GM03348 (cell line): ENCODE results near the gene PHF12.
"Not testable (repeated sequence)": the region's sequence is repeated elsewhere in the genome, so short reads cannot be mapped to it uniquely, and the experiment has no call there.

ENCODE experiments used
- DNase-seq: peaks from one replicate; pipeline ENCODE4 v3.0.0; 2012; ENCODE audit warnings: low spot score

Gene PHF12

DNA sequence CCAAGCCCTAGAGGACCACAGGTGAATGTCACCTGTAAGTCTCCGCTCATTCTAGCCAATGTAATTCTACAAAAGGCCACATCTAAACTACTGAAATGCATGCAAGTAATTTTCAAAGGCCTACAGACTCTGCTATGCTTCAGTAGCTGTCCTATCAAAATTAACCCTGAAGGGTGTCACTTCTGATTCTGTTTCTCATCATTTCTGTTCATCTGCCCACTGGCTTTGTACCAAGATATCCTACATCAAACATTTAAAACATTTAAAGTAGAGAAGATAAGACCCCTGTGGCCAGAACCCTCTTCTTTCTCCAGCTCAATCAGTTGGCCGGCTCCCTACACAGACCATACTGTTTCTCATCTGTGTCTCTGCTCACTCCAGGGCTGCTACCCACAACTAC lies 21.5 kb downstream of the PHF12 start:
- DNase-seq, result no peak

DNA sequence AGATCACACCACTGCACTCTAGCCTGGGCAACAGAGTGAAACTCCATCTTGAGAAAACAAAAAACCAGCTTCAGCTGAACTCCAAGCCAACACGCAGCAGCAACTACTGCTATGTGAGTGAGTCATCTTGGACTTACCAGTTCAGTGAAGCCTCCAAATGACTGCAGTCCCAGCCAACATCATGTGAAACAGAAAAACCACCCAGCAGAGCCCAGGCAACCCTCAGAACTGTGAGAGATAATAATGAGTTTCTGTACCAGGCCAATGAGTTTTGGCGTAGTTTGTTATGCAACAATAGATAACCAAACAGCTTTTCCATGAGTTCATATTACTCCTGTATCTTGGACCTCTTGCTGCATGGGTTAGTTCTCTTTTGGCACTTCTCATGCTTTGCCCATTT lies 23.3 kb downstream of the PHF12 start:
- no peak for DNase-seq

- no peak for DNase-seq
These were observed 24.5 kb downstream of the PHF12 start for GRCh38 chr17:28926786-28927185.

GRCh38 chr17:28926366-28926765 lies 25.0 kb downstream of the PHF12 start:
- DNase-seq, result no peak

GRCh38 chr17:28925912-28926365 lies 25.4 kb downstream of the PHF12 start:
- peak; percentile 70 for DNase-seq

GRCh38 chr17:28920201-28920600 lies 31.1 kb downstream of the PHF12 start:
- no peak for DNase-seq

DNA sequence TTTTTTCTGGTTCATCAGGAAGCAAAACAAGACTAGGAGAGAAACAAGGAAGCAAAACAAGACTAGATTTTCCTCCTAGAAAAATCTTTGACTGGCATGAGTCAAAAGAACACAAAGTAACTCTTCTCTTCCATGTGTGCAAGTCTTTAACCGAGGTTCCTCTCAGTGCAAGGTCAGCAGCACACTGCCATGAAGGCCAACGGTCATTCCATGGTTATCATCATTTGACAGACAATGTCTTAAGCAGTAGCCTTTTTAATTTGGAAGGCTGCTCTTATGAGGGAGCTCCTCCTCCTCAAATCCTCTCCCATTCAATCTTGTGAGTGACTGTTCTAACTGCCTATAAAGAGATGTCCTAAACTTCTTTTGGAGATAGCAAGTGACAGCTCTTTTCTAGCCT lies 33.0 kb downstream of the PHF12 start:
- DNase-seq, result no peak

- no peak for DNase-seq
These were observed 33.9 kb downstream of the PHF12 start for GRCh38 chr17:28917465-28917864.

DNA sequence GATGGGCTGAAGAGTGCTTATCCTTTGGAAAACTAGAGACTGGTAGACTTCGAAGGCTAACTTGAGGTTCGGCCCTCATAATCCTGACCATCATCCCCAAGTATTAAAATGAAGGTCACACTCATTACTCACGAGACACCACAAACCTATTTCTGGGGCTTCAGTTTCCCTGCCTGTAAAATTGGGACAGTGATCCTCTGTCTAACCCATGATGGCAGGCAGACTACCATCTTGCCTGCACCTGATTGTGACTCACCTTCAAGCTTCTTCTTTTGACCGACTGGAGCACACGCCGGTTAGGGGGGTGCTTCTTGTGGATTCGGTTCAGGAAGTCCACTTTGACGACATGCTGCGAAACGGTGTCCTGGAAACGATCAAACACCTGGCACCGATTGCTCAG lies 34.3 kb downstream of the PHF12 start:
- no peak for DNase-seq

DNA sequence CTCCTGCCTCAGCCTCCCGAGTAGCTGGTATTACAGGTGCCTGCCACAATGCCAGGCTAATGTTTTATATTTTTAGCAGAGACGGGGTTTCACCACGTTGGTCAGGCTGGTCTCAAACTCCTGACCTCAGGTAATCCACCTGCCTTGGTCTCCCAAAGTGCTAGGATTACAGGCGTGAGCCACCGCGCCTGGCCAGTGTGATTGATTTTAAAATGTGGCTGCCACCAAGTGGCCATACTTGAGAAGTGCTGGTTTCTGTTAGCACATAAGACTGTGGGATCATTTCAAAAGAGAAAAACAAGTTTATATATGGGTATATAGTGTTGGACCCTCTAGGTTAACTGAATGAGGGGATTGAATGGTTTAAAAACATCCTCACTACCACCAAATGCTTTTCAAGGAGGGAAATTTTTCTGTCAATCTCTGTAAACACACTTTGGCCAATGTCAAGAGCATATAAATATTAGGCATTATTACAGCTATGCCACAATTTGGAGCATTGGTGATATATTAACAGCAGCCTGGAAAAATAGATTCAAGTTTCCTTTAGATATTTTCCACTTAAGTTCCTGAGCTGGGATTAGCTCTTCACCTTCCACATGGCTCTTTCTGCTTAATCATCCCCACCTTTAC lies 34.9 kb downstream of the PHF12 start:
- DNase-seq, result peak; percentile 53

- no peak for DNase-seq
These were observed 38.4 kb downstream of the PHF12 start for GRCh38 chr17:28912938-28913333.

GRCh38 chr17:28912281-28912937 lies 38.9 kb downstream of the PHF12 start:
- DNase-seq, result no peak

DNA sequence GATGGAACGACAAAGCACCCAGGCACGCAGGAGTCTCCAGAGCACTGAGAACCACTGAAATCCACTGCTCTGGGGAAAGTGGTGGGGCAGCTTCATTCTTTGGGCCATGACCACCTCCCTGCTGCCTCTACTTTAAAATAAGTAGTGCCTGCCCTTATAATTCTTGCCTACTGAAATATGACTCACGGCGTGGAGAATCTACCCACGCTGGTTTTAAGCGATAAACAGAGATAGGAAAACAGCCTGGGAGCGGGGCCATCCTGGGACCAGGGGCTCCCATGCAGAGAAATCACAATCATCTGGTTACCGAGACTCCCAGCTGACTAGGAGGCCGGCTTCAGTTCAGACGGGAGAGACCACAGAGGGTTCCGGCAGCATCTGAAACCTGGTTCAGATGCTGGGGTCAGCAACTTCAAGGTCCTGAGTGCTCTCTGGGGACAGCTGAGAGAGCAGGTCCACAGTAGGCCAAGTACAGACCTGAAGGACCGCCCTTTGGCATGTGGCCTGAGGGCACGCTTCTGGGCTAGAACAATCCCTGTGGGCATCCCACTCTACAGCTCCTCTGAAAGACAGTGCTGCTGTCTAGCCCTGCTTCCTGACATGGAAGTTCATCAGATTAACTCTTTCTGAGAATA lies 39.8 kb downstream of the PHF12 start:
- DNase-seq, result no peak

- DNase-seq, result no peak
These were observed 40.8 kb downstream of the PHF12 start for GRCh38 chr17:28910534-28910933.

DNA sequence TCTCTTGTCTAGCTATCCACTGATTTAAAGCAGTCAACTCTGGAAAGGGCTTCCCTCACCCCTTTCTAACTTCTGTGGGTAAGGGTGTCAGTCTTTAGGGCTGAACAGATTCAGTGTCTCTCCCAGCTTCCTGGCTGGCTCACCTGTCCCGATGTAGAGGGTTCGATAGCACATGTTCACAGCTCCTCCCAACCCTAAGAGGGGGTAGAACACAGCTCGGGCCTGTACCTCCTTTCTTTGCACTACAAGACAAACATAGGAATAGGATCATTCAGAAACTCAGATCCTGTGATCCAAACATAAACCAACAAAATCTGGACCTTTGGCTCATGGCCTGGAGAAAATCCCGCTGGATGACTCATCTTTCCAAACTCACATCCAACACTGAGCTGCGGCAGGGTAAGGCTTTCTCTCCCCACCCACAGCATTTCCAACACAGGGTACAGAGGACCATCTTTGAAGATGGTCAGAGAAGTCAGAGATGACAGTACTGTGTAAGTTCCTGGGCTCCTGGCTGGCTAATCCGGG lies 42.6 kb downstream of the PHF12 start:
- DNase-seq, result peak; percentile 80

- DNase-seq, result no peak
These were observed 43.4 kb downstream of the PHF12 start for GRCh38 chr17:28907709-28908475.

DNA sequence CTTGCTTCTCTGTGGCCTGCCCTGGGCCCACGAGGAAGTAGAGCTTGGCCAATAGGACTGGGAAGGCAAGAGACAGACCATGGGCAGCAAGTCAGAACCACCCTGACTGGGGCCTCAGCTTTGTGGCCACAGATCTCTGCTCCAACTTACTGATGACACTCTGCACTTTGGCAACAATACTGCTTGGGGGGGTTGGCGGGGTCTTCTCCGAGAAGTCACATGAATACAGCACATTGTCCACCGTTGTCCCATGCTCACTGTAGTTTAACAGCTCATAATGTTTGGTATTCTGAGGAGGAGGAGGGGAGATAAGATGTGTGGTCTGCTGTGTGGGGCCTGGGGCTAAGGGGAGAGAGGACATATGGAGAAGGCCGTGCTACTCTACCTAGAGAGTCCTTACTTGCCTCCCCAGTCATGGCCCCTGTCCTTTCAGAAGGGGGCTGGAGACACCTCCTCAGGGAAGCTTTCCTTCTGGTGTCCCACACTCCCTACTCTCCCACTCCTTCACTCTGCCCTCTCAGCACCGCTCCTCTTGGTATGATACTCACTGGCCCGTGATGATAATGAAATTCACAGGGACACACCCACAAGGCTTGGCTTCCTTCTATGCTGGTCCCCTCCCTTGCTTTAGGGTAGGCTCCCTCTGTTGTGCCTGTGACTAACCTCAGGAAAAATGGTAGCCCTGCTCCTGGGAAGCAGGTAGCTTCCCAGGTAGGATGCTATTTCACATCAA lies 44.4 kb downstream of the PHF12 start:
- no peak for DNase-seq

DNA sequence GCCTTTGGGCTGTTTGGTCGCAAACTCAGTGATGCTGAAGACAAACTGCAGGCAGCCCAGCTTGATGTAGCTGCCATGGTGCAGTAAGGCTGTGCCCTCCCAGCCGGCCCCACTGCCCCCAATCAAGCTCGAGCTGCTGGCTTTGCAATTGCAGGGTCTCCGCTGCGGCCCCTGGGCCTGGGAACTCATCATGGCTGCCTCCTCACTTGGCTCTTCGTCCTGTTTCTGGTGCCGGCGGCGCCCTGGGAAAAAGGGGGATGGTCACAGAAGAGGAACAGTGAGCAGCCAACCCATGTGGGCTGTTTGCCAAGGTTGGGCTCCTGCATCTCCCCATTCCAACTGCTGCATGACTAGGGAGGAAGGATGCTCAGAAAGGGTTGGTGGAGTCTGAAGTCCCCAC lies 45.0 kb downstream of the PHF12 start:
- no peak for DNase-seq

DNA sequence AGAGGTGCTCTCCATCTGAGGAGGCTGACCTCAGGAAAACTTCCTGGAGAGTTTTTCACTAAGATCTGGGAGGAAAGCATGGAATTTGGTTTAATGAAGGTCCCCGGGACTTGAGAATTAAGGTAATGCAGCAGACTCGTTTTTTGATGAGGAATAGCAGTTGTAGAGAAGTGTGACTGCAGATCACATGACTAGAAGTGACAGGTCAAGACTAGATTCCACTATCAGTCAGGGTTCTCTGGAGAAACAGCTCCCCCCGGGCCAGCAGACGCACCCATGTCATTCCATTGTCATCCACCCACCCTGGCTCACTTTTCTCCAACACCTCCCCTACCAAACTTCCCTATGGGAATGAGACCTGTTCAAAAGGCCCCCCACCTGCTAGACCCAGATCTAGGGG lies 46.5 kb downstream of the PHF12 start:
- DNase-seq, result no peak

GRCh38 chr17:28903546-28903841 lies 47.8 kb downstream of the PHF12 start:
- DNase-seq, result not testable (repeated sequence)

DNA sequence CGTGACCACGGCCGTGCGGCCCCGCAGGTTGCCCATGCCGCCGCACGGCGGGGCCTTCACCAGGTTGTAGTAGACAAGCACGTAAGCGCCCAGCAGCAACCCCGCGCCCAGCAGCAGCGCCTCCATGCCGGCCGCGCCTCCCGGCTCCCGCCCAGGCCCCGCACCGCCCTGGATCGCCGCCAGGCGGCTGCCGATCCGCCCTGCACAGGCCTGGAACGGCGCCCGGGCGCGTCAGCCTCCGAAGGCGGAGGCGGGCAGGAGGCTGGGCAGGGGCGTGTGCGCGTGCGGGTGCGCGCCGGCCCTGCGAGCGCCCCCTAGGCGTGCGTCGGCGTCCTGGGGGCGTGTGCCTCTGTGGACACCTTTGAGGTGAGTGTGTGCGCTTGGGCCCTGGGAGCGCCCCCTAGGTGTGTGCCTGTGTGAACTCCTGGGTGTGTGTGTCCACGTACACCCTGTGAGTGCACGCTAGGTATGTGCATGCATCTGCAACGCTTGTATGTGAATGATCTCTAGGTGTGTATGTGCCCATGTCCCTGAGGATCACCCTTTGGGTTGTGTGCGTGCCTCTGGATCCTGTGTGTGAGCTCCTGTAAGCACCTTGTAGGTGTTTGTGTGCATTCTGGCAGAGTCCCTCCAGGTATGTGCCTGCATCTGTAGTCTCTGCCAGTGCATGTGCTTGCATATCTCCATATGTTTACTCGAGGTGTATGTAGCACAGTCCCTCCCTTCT lies 48.3 kb downstream of the PHF12 start, which contains the start of gene DHRS13:
Gene DHRS13, minus strand, starts transcription at position 261 of the 727 bp plus-strand sequence. Its CDS starts 135 bp downstream, at position 126.
- peak; percentile 95 for DNase-seq
